Fibroblast of mammary gland (primary cell): Measurements from ENCODE around the gene METTL8.
A peak's percentile ranks its signal among the peaks of the same experiment; 100 is the strongest.

Experiments
- DNase-seq: peaks from one replicate; pipeline ENCODE4 v3.0.0-alpha.2; 2010; ENCODE audit warnings: low read depth
- H3K4me3 ChIP-seq: 2 replicates; pipeline ENCODE4 v1.5.1; 2011; ENCODE audit warnings: low read depth, mild to moderate bottlenecking, low read length, moderate library complexity; ENCODE audit not compliant: control insufficient read depth
- TF ChIP-seq, protein P1 (sequence below): conservative IDR thresholded peaks from 2 replicates; pipeline ENCODE4 v1.5.1; 2011; ENCODE audit warnings: low read depth, low read length, inconsistent platforms; ENCODE audit not compliant: control insufficient read depth, insufficient read depth

The METTL8 gene

DNA sequence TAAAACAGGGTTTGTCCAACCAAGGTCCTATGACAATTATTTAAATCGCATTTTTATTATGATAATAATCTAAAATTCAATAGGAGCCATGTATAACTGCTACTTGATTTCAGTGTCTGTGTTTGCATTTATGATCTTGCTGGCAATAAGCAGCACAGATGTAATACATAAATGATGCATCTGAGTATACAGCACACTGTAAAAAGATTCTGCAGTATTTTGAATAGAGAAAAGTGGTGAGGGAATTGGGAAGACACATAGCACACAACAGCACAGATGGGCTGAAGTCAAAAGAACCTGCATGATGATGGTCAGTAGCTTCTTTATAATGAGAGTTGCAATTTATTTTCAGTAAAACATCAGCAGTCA is 26.1 kb downstream of the METTL8 start:
- TF ChIP-seq, protein P1, sequence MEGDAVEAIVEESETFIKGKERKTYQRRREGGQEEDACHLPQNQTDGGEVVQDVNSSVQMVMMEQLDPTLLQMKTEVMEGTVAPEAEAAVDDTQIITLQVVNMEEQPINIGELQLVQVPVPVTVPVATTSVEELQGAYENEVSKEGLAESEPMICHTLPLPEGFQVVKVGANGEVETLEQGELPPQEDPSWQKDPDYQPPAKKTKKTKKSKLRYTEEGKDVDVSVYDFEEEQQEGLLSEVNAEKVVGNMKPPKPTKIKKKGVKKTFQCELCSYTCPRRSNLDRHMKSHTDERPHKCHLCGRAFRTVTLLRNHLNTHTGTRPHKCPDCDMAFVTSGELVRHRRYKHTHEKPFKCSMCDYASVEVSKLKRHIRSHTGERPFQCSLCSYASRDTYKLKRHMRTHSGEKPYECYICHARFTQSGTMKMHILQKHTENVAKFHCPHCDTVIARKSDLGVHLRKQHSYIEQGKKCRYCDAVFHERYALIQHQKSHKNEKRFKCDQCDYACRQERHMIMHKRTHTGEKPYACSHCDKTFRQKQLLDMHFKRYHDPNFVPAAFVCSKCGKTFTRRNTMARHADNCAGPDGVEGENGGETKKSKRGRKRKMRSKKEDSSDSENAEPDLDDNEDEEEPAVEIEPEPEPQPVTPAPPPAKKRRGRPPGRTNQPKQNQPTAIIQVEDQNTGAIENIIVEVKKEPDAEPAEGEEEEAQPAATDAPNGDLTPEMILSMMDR = no peak
- DNase-seq = no peak

DNA sequence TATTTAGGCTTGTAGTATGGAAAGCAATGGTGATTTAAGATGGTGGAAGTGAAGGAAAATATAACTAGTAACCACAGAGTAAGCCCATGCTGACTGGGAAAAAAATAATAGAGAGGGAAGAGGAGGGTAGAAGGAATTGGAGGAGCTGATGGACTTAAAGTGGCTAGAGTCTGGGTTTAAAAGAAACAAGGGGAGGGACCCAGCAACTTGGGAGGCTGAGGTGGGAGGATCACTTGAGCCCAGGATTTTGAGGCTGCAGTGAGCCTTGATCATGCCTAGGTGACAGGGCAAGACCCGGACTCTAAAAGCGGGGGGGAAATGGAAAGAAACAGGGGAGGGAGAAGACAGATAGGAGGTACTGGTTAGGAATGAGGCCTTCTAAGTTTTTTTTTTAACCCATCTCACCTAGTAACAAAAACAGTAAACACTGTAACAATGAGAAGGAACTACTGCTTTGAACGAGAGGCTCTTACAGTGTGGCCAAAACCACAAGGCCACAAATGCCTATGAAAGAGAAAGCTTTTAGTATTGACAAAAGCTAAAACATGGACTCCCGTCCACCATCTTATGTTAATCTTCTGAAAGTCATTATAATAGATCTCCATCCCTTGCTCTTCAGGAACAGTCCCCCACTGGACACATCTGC is 26.6 kb downstream of the METTL8 start:
- no peak for DNase-seq
- no peak overlapping the region for H3K4me3 ChIP-seq

More for the DNA sequence above, 26.1 kb downstream of the METTL8 start:
- no peak overlapping the region for H3K4me3 ChIP-seq

DNA sequence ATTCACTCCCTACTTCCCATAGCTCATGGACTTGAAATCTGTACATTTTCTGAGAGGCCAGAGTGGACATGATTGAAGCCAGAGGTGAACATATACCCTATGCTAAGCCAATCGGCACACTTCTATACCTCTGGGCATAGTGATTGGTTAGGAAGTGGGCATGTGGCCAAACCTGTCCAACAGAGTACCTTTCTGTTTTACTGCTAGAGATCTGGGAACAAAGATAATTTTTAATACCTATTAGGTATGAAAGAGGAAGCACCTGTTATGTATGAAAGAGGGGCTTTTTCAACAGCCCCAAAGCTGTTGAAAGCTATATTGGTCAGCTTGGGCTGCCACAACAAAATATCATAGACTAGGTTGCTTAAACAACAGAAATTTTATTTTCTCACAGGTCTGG is 27.7 kb downstream of the METTL8 start:
- TF ChIP-seq, protein P1 = no peak
- no peak overlapping the region for H3K4me3 ChIP-seq
- no peak for DNase-seq

More for the DNA sequence above, 26.6 kb downstream of the METTL8 start:
- TF ChIP-seq, protein P1 = no peak

DNA sequence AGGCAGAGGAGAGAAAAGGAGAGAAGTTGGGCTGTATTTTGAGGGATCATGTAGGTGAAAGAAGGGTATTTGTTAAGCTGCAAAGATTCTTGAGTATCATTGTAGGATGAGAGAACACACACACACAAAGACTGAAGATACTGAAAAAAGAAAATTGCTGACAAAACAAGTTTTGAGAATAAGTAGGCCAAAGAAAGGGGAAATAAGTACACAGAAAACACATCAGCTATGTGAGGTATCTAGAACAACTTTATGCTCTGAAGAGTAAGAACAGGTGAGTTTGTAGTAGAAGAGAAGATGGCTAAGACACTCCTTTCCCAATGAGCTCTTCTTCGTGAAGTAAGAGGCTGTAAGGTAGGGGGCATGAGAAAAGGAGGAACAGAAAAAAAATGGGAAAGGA is 28.2 kb downstream of the METTL8 start:
- H3K4me3 ChIP-seq = no peak overlapping the region

DNA sequence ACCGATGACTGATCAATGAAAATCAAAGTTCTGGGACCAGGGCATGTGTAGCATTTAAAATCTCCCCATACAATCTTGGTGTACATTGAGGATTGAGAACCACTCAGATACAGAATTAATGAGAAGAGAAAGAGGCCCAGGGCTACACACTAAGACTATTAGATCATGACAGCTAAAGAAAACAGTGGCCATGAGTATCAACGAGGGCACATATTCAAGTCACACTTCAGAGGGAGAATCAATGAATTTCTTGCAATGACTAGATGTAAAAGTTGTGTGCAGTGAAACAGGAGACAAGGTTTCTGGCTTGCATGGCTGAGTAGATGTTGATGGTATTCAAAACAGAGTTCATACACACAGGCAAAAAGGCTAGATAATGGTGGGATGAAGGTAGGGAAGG is 29.1 kb downstream of the METTL8 start:
- no peak for DNase-seq
- H3K4me3 ChIP-seq = no peak overlapping the region
- TF ChIP-seq, protein P1 = no peak

More for the DNA sequence above, 28.2 kb downstream of the METTL8 start:
- TF ChIP-seq, protein P1 = no peak
- no peak for DNase-seq

DNA sequence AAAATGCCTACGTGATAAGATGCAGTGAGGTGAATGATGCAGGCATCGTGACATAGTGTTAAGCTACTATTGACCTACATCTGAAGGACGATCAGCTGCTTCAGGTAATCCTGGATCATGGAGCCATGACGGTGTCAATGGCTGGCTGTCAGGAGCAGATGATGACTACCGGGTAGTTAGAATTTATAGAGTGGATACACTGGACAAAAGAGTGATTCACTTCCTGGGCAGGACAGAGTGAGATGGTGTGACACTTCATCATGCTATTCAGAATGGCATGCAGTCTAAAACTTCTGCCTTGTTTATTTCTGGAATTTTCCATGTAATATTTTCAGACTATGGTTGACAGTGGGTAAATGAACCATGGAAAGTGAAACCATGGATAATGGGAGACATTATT is 29.5 kb downstream of the METTL8 start:
- TF ChIP-seq, protein P1 = no peak
- peak; percentile 71 for DNase-seq
- no peak overlapping the region for H3K4me3 ChIP-seq
